IMR-90 (cell line): ENCODE measurements around the gene MYH1.

Experiments used
- BHLHE40 ChIP-seq: fragments of 150-350 bp; IDR thresholded peaks from 2 replicates; pipeline ENCODE4 v1.6.1; 2016; ENCODE audit warnings: mild to moderate bottlenecking, low read depth, low read length
- CEBPB ChIP-seq: IDR thresholded peaks from 2 replicates; pipeline ENCODE4 v1.6.1; 2012; ENCODE audit warnings: low read depth, low read length, improper control_type of control experiment
- CTCF ChIP-seq: conservative IDR thresholded peaks from 2 replicates; pipeline ENCODE4 v1.5.1; 2012; ENCODE audit warnings: mild to moderate bottlenecking, low read depth, low read length, improper control_type of control experiment
- MAFK ChIP-seq: IDR thresholded peaks from 2 replicates; pipeline ENCODE4 v1.6.1; 2012; ENCODE audit warnings: low read depth, low read length, improper control_type of control experiment
- POLR2A ChIP-seq: IDR thresholded peaks from 2 replicates; pipeline ENCODE4 v1.6.1; 2012; ENCODE audit warnings: mild to moderate bottlenecking, low read depth, low read length
- RCOR1 ChIP-seq: IDR thresholded peaks from 2 replicates; pipeline ENCODE4 v1.6.1; 2012; ENCODE audit warnings: mild to moderate bottlenecking, low read length, improper control_type of control experiment; ENCODE audit not compliant: insufficient replicate concordance
- USF2 ChIP-seq: fragments of 150-350 bp; IDR thresholded peaks from 2 replicates; pipeline ENCODE4 v1.6.1; 2017; ENCODE audit warnings: mild to moderate bottlenecking, antibody characterized with exemption, low read length, low read depth

- no peak for TF ChIP-seq RCOR1
- no peak for TF ChIP-seq POLR2A
- TF ChIP-seq MAFK, result no peak
- TF ChIP-seq CTCF, result no peak
- no peak for TF ChIP-seq CEBPB
- TF ChIP-seq BHLHE40, result no peak
- no peak for TF ChIP-seq USF2
Observed at GRCh38 chr17:10499950-10500349, 18.4 kb downstream of the MYH1 start.
